Fibroblast of the aortic adventitia (primary cell): ENCODE results near the gene ASXL1. TPM values are rescaled to one million over a fixed set of nuclear protein-coding genes. Genes with fewer than 3 reads are reported as not detected.

Experiments used
- DNase-seq: peaks from one replicate; pipeline ENCODE4 v3.0.0-alpha.2; 2010; ENCODE audit warnings: low read depth
- H3K4me3 ChIP-seq: 2 replicates; pipeline ENCODE4 v1.5.1; 2011; ENCODE audit warnings: low read depth, mild to moderate bottlenecking, control low read depth, low read length, moderate library complexity
- CTCF ChIP-seq: IDR thresholded peaks from 2 replicates; pipeline ENCODE4 v1.5.1; 2011; ENCODE audit warnings: mild to moderate bottlenecking, low read length, control low read depth, inconsistent platforms; ENCODE audit not compliant: insufficient read depth
- total RNA-seq: library from RNA; depleted of rRNA; stranded (reverse); fragments of >200 nt; gene quantifications from 2 replicates; pipeline ENCODE4 v1.2.3, GENCODE V29; 2012; ENCODE audit warnings: low replicate concordance

Gene ASXL1
- total RNA-seq, result 57.4 and 85.9 TPM in 2 replicates

- TF ChIP-seq CTCF, result no peak
- peak within 1 kb of the TSS; percentile 88 for H3K4me3 ChIP-seq
- peak; percentile 95 for DNase-seq
Measured at GRCh38 chr20:32357869-32358631, at the start of gene ASXL1. ASXL1 (plus strand) TSS chr20:32358331; CDS start chr20:32358776, 445 bp downstream.

- H3K4me3 ChIP-seq, result no peak overlapping the region
- DNase-seq, result no peak
- no peak for TF ChIP-seq CTCF
Measured at GRCh38 chr20:32312718-32313424, 45.3 kb upstream of the ASXL1 start.

GRCh38 chr20:32314768-32315167, 43.4 kb upstream of the ASXL1 start:
- no peak for TF ChIP-seq CTCF
- DNase-seq, result no peak
- no peak overlapping the region for H3K4me3 ChIP-seq

GRCh38 chr20:32315399-32315798, 42.7 kb upstream of the ASXL1 start:
- no peak overlapping the region for H3K4me3 ChIP-seq
- no peak for DNase-seq
- TF ChIP-seq CTCF, result no peak

- TF ChIP-seq CTCF, result no peak
- no peak overlapping the region for H3K4me3 ChIP-seq
- DNase-seq, result no peak
Measured at GRCh38 chr20:32315891-32316290, 42.2 kb upstream of the ASXL1 start.

- no peak overlapping the region for H3K4me3 ChIP-seq
- no peak for DNase-seq
- no peak for TF ChIP-seq CTCF
Measured at GRCh38 chr20:32316667-32317066, 41.5 kb upstream of the ASXL1 start.
